Activated T-helper 1 cell treated with anti-CD3 and anti-CD28 coated beads, Interleukin-12 subunit alpha, Interleukin-12 subunit beta, Interleukin-2, Interleukin-4 antibody, amounts not matched to agents 30 ng/mL and 10 ng/mL and 1 ng/mL, durations not matched to agents 14 hours and 24 hours and 36 hours (primary cell): ENCODE measurements around the gene IL10RB. TPM values are rescaled to one million over a fixed set of nuclear protein-coding genes. Genes with fewer than 3 reads are reported as not detected.
A peak's percentile ranks its signal among the peaks of the same experiment; 100 is the strongest.
"Not testable (repeated sequence)": the region's sequence is repeated elsewhere in the genome, so short reads cannot be mapped to it uniquely, and the experiment has no call there.

Source experiments
- DNase-seq: peaks from one replicate; pipeline ENCODE4 v3.0.0; 2021; ENCODE audit warnings: low spot score
- H3K27ac Mint-ChIP-seq: one replicate; pipeline ENCODE4 v1.8.0; 2021; ENCODE audit warnings: mild to moderate bottlenecking, mixed read lengths
- H3K27me3 Mint-ChIP-seq: one replicate; pipeline ENCODE4 v1.8.0; 2022; ENCODE audit warnings: mild to moderate bottlenecking, moderate library complexity, mixed read lengths; ENCODE audit not compliant: insufficient read depth
- H3K36me3 Mint-ChIP-seq: one replicate; pipeline ENCODE4 v1.8.0; 2021; ENCODE audit warnings: low read depth, mixed read lengths
- H3K4me1 Mint-ChIP-seq: one replicate; pipeline ENCODE4 v1.8.0; 2021; ENCODE audit warnings: low read depth, mixed read lengths
- H3K4me3 Mint-ChIP-seq: one replicate; pipeline ENCODE4 v1.8.0; 2021; ENCODE audit warnings: mild to moderate bottlenecking, moderate library complexity, mixed read lengths
- H3K9me3 Mint-ChIP-seq: one replicate; pipeline ENCODE4 v1.8.0; 2021; ENCODE audit warnings: mixed read lengths
- intact Hi-C: fragments of 100-400 bp; cut with micrococcal nuclease; formaldehyde crosslinking; loops from one replicate; pipeline ENCODE4 v1.15.1; 2024
- total RNA-seq: library from RNA; stranded (reverse); gene quantifications from 2 replicates; pipeline ENCODE4 v1.2.3, GENCODE V29; 2022

Gene IL10RB
- total RNA-seq, 1 donor from 2014 or later: 21.4 TPM

DNA sequence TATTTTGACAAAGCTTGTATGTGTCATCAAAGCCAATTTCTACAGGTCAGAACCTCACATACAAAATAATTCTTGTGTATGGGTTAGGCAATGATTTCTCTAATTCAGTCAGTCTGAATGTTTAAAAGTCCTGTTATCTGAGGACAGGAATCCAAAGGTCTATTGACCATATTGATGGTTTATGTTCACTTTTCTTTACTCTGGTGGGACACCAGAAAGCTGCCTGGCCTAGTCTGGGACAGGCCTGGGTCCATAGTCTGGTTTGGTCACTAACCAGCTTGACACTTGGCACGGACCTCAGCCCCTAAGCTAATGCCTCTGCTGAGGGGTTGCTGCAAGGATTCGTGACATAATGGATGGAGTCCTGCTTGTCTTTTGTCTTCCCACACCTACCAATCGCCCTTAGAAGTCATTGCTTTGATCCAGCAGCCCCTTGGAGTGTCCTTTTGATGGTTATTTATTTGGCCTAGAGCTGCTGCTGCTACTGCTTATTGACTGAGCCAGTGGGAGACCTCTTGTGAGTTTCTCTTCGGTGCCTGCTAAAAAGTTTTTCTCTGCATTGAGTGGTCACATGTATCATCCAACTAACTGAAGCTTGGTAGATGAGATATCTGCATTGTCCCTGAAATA lies 20.8 kb upstream of the IL10RB start:
- Mint-ChIP-seq H3K36me3 (peaks cover 71% of the 10 kb centered on the region), H3K4me3 (peak overlapping the region; percentile 2), H3K27ac (peak overlapping the region; percentile 90), H3K27me3 (no peaks in the 10 kb centered on the region), H3K9me3 (no peaks in the 10 kb centered on the region), H3K4me1 (peaks cover 63% of the 10 kb centered on the region)
- intact Hi-C loops: loop anchor here (2.0 kb wide), 1 partner anchor 15 kb away; no protein-coding TSS in a partner anchor
- no peak for DNase-seq

DNA sequence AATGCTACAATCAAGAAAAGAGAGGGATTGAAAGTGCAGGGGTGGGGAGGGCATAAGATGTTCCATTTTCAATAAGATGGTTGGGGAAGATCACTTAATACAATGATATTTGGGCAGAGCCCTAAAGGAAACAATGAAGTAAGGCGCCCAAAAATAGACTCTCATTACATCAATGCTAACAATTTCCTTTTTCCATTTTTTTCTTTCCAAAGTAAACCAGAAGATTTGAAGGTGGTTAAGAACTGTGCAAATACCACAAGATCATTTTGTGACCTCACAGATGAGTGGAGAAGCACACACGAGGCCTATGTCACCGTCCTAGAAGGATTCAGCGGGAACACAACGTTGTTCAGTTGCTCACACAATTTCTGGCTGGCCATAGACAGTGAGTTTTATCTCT lies 19.7 kb upstream of the IL10RB start:
- DNase-seq: no peak
- peak overlapping the region; percentile 73 for H3K27ac Mint-ChIP-seq
- H3K4me1 Mint-ChIP-seq: peaks cover 66% of the 10 kb centered on the region
- no peaks in the 10 kb centered on the region for H3K9me3 Mint-ChIP-seq
- intact Hi-C loops: loop anchor here (1.0 kb wide), 1 partner anchor 8 kb away; no protein-coding TSS in a partner anchor
- H3K27me3 Mint-ChIP-seq: no peaks in the 10 kb centered on the region
- no peak overlapping the region for H3K4me3 Mint-ChIP-seq
- peaks cover 82% of the 10 kb centered on the region for H3K36me3 Mint-ChIP-seq

DNA sequence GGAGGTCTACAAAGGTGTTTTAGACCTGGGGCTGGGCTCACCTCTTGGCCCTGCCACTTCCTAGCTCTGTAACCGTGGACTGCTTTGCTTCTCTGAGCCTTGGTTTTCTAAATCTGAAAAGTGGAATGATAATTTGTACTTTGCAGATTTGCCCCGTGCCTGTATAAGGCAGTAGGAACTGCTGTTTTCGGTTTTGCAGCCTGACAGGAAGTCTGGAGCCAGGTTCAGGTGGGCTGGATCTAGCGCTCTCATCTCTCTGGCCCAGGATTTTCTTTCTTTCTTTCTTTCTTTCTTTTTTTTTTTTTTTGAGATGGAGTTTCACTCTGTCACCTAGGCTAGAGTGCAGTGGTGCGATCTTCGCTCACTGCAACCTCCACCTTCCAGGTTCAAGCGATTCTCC lies 19.2 kb upstream of the IL10RB start:
- H3K27me3 Mint-ChIP-seq: no peaks in the 10 kb centered on the region
- H3K9me3 Mint-ChIP-seq: no peaks in the 10 kb centered on the region
- peaks cover 82% of the 10 kb centered on the region for H3K36me3 Mint-ChIP-seq
- DNase-seq: no peak
- H3K27ac Mint-ChIP-seq: peak overlapping the region; percentile 73
- peaks cover 61% of the 10 kb centered on the region for H3K4me1 Mint-ChIP-seq
- intact Hi-C loops: loop anchor here (1.0 kb wide), 1 partner anchor 9 kb away; no protein-coding TSS in a partner anchor
- H3K4me3 Mint-ChIP-seq: no peak overlapping the region

DNA sequence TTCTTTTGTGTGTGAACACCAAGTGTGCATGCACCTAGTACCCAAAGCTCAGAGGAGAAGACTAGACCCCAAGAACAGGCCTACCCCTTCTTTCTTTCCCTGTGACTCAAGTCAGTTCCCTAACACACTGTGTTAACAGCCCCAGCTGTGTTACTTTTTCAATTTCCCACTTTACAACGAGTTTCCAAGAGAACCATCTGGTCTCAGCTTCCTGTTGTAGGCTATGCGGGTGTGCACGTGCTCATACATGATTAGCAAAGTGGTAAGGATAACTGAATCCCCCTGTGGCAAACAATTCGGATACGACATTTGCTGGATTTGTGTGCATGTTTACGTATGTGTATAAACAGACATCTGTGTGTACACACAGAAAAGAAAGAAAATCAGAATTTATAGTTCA lies 18.6 kb upstream of the IL10RB start:
- peaks cover 57% of the 10 kb centered on the region for H3K4me1 Mint-ChIP-seq
- DNase-seq: no peak
- H3K9me3 Mint-ChIP-seq: no peaks in the 10 kb centered on the region
- peak overlapping the region; percentile 53 for H3K27ac Mint-ChIP-seq
- peaks cover 84% of the 10 kb centered on the region for H3K36me3 Mint-ChIP-seq
- H3K4me3 Mint-ChIP-seq: no peak overlapping the region
- no peaks in the 10 kb centered on the region for H3K27me3 Mint-ChIP-seq
- intact Hi-C loops: no loop called here

DNA sequence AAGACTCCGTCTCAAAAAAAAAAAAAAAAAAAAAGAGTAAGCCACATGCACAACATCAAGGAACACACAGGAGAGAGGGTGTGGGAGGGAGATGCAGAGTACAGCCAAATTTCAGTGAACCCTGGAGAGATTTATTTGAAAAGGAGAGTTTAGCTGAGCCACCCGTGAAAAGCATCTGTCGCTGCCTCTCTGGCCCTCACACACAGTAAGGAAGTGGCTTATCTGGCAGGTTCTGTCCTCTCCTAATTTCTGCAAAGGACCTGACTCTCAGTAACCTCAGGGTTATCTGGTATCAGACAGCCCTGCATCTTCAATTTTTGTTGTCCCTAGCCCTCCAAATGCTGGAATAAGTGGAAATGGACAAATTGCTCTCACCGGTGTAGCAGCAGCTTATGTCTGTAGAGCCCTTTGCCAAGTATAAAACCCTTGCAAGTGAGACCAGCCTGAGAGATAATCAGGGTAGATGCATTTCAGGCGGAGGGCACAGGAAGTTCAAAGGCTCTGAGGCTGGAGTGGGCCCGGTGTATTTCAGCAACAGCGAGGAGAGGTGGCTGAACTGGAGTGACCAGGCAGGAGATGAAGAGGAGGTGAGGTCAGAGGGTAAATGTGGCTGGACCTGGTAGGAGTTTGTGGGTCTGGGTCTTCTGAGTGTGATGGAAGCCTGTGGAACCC lies 16.7 kb upstream of the IL10RB start:
- no peak overlapping the region for H3K4me3 Mint-ChIP-seq
- intact Hi-C loops: no loop called here

DNA sequence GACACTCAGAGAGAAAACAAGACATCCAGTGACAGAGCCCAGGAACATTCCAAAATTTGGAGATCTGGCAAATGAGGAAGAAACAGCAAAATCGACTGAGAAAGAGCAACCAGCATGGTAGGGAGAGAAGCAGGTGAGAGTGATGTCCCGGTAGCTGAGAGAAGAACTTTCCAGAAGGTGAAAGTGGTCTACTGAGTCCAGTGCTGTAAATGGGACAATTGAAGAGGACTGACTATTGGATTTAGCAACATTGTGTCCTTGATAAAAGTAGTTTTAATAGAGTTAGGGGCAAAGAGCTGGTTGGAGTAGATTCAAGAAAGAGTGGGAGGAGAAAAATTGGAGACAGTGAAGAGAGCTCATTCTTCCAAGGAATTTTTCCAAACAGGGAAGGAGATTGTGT lies 15.0 kb upstream of the IL10RB start:
- Mint-ChIP-seq H3K4me3 (no peak overlapping the region), H3K27me3 (no peaks in the 10 kb centered on the region), H3K36me3 (peaks cover 86% of the 10 kb centered on the region), H3K4me1 (peaks cover 41% of the 10 kb centered on the region), H3K27ac (no peak overlapping the region), H3K9me3 (peaks cover 2% of the 10 kb centered on the region)
- DNase-seq: no peak
- intact Hi-C loops: no loop called here

More for the DNA sequence above, 16.7 kb upstream of the IL10RB start:
- no peak for DNase-seq
- Mint-ChIP-seq H3K27me3 (no peaks in the 10 kb centered on the region), H3K9me3 (no peaks in the 10 kb centered on the region), H3K4me1 (peaks cover 44% of the 10 kb centered on the region), H3K27ac (peak overlapping the region; percentile 1), H3K36me3 (peaks cover 83% of the 10 kb centered on the region)

DNA sequence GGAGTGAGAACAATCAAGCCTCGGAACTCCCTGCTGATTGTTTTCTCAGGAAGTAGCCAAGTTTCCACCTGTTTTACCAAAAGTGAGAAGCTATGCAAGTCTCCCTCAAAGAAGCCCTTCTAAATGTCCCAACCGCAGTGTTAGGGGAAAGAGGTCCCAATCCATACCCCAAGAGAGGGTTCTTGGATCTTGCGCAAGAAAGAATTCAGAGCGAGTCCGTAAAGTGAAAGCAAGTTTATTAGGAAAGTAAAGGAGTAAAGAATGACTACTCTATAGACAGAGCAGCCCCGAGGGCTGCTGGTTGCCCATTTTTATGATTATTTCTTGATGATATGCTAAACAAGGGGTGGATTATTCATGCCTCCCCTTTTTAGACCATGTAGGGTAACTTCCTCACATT lies 12.8 kb upstream of the IL10RB start:
- H3K27me3 Mint-ChIP-seq, intact Hi-C loops, H3K9me3 Mint-ChIP-seq, DNase-seq, H3K4me3 Mint-ChIP-seq, H3K27ac Mint-ChIP-seq: not testable (repeated sequence)
- peaks cover 86% of the 10 kb centered on the region for H3K36me3 Mint-ChIP-seq
- H3K4me1 Mint-ChIP-seq: peaks cover 41% of the 10 kb centered on the region

DNA sequence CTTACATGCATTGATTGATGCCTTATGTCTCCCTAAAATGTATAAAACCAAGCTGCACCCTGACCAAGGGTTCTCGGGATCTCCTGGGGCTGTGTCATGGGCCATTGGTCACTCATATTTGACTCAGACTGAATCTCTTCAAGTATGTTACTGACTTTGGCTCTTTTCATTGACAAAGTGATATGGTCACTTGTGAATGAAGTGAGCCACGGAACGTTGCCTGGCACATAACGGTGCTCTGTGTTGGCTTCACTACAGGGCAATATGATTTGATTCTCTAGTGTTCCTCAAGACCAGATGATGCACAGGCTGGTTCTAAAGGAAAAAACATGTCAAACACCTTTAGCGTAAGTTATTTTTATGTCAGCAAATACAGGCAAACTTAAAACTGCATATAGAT lies 11.4 kb upstream of the IL10RB start:
- Mint-ChIP-seq H3K27me3 (no peaks in the 10 kb centered on the region), H3K4me3 (no peak overlapping the region), H3K36me3 (peaks cover 83% of the 10 kb centered on the region), H3K9me3 (peaks cover 3% of the 10 kb centered on the region), H3K27ac (peak overlapping the region; percentile 8), H3K4me1 (peaks cover 49% of the 10 kb centered on the region)
- intact Hi-C loops: loop anchor here (5.0 kb wide), 1 partner anchor 183 kb away; no protein-coding TSS in a partner anchor
- no peak for DNase-seq

DNA sequence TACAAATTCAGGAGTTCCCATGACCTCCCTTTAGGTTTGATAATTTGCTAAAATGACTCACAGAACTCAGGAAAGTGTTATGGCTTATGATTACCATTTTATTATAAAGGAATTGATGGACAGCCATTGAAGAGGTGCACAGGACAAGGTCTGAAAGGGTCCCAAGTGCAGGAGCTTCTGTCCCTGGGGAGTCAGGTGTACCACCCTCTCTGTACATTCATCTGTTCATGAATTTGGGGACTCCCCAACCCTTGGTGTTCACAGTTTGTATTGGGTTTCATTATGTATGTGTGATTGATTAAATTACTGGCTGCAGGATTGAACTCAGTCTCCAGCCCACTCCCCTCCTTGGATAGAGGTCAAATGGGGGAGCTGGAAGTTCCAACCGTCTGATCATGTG lies 10.8 kb upstream of the IL10RB start:
- H3K4me1 Mint-ChIP-seq: peaks cover 55% of the 10 kb centered on the region
- DNase-seq: no peak
- H3K36me3 Mint-ChIP-seq: peaks cover 76% of the 10 kb centered on the region
- H3K4me3 Mint-ChIP-seq: no peak overlapping the region
- H3K9me3 Mint-ChIP-seq: peaks cover 3% of the 10 kb centered on the region
- intact Hi-C loops: loop anchor here (5.0 kb wide), 1 partner anchor 182 kb away; no protein-coding TSS in a partner anchor
- no peaks in the 10 kb centered on the region for H3K27me3 Mint-ChIP-seq
- peak overlapping the region; percentile 87 for H3K27ac Mint-ChIP-seq

DNA sequence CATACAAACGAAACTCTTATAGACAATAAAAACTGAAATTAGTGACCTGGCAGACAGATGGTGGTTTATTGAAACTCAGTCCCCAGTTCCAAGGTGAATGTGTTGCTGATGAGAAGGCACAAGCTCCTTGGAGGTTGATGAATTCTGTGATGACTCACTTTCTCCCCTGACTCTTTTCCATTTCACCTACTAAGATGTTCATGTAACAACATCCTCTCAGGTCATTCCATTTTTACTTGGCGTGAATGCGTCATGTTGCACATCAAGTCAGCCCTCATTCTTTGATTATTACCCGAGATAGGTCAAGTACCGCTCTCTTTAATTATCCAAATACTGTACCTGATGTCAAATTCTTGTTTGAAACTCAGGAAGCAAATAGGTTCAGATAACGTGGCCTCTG lies 10.1 kb upstream of the IL10RB start:
- intact Hi-C loops: loop anchor here (1.0 to 5.0 kb wide), 4 partner anchors 12 to 181 kb away; no protein-coding TSS in a partner anchor

DNA sequence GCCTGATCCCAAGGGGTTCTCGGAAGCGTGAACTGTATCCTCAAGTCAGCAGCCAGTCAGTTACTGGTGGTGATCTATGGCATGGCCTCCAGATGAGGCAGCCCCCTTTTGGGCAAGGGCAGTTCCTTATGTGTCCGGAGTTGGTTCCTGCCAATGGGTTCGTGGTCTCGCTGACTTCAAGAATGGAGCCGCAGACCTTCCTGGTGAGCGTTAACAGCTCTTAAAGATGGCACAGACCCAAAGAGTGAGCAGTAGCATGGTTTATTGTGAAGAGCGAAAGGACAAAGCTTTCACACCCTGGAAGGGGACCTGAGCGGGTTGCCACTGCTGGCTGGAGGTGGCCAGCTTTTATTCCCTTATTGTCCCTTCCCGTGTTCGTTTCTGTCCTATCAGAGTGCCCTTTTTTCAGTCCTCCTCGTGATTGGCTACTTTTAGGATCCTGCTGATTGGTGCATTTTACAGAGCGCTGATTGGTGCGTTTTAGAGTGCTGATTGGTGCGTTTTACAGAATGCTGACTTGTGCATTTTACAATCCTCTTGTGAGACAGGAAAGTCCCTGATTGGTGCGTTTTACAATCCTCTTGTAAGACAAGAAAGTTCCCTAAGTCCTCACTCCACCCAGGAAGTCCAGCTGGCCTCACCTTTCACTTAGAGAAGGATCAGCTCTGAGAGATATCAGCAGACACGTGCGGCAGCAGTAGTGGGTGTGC lies 8.9 kb upstream of the IL10RB start:
- peaks cover 48% of the 10 kb centered on the region for H3K4me1 Mint-ChIP-seq
- no peak for DNase-seq
- H3K27me3 Mint-ChIP-seq: no peaks in the 10 kb centered on the region
- H3K4me3 Mint-ChIP-seq: no peak overlapping the region
- peaks cover 3% of the 10 kb centered on the region for H3K9me3 Mint-ChIP-seq
- peak overlapping the region; percentile 70 for H3K27ac Mint-ChIP-seq
- peaks cover 60% of the 10 kb centered on the region for H3K36me3 Mint-ChIP-seq
- intact Hi-C loops: loop anchor here (2.0 to 5.0 kb wide), 2 partner anchors 18 to 180 kb away; no protein-coding TSS in a partner anchor

More for the DNA sequence above, 10.1 kb upstream of the IL10RB start:
- Mint-ChIP-seq H3K9me3 (peaks cover 3% of the 10 kb centered on the region), H3K4me3 (no peak overlapping the region), H3K36me3 (peaks cover 70% of the 10 kb centered on the region), H3K27ac (peak overlapping the region; percentile 87), H3K4me1 (peaks cover 52% of the 10 kb centered on the region), H3K27me3 (no peaks in the 10 kb centered on the region)
- no peak for DNase-seq

DNA sequence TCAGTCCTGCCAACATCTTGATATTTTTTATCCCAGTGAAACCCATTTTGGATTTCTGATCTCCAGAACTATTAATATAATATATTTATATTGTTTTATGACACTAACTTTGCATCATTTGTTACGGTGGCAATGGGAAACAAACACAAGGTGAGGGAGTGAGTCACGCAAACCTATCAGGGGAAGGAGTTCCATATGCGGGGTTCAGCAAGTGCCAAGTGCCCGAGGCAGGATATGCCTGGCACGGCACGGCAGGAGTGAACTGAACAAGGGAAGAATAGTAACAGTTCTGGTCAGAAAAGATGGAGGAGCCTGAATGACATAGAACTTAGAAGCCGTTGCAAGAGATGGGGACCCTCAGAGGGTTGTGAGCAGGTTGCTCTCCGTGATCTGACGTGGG lies 7.7 kb upstream of the IL10RB start:
- peaks cover 48% of the 10 kb centered on the region for H3K4me1 Mint-ChIP-seq
- H3K36me3 Mint-ChIP-seq: peaks cover 56% of the 10 kb centered on the region
- no peak for DNase-seq
- H3K27me3 Mint-ChIP-seq: no peaks in the 10 kb centered on the region
- intact Hi-C loops: loop anchor here (5.0 kb wide), 1 partner anchor 179 kb away; no protein-coding TSS in a partner anchor
- no peak overlapping the region for H3K4me3 Mint-ChIP-seq
- no peak overlapping the region for H3K27ac Mint-ChIP-seq
- peaks cover 3% of the 10 kb centered on the region for H3K9me3 Mint-ChIP-seq
